Measurements from ENCODE around the gene ACP4. TPM values are rescaled to one million over a fixed set of nuclear protein-coding genes. Genes with fewer than 3 reads are reported as not detected.
A peak's percentile ranks its signal among the peaks of the same experiment; 100 is the strongest.

The ACP4 gene
- total and polyA plus RNA-seq, 2 experiments from 2014 or later: not detected

GRCh38 chr19:50820086-50820485 lies 29.9 kb downstream of the ACP4 start:
- Histone ChIP-seq H3K9me3 (ENCODE audit: low read depth) (no peaks in the 10 kb centered on the region), H3K27ac (peak overlapping the region; percentile 45), H3K36me3 (replicated peaks; ENCODE audit: insufficient read depth, low read depth) (no peaks in the 10 kb centered on the region), H4K20me1 (ENCODE audit: insufficient read depth, poor library complexity, severe bottlenecking) (no peaks in the 10 kb centered on the region), H3K4me1 (ENCODE audit: insufficient read depth) (peaks cover 10% of the 10 kb centered on the region), H3K27me3 (peaks cover 58% of the 10 kb centered on the region), H3K79me2 (no peaks in the 10 kb centered on the region), H3K4me3 (no peak overlapping the region), H3K9me2 (replicated peaks; ENCODE audit: insufficient read depth) (no peaks in the 10 kb centered on the region), H3K4me2 (peak overlapping the region; percentile 67), H2AFZ (no peak overlapping the region)
- no peak for TF ChIP-seq EZH2phosphoT487 (IDR thresholded peaks at IDR 0.05; ENCODE audit: low read depth, severe bottlenecking, unreplicated experiment)
- no peak for TF ChIP-seq EZH2 (IDR thresholded peaks at IDR 0.05; ENCODE audit: borderline replicate concordance)
- TF ChIP-seq CTCF (IDR thresholded peaks at IDR 0.05; ENCODE audit: poor library complexity): no peak
- WGBS (ENCODE audit: low lambda C conversion rate, missing lambda C conversion rate): 16% methylated on average over 15 of the region's 15 CpGs
- DNase-seq (ENCODE audit: low spot score): no peak

GRCh38 chr19:50820549-50821247 lies 30.5 kb downstream of the ACP4 start:
- peaks cover 53% of the 10 kb centered on the region for H3K27me3 ChIP-seq
- H2AFZ ChIP-seq: no peak overlapping the region
- H3K27ac ChIP-seq: peak overlapping the region; percentile 45
- WGBS (ENCODE audit: low lambda C conversion rate, missing lambda C conversion rate): 12% methylated on average over 12 of the region's 21 CpGs
- H3K4me1 ChIP-seq (ENCODE audit: insufficient read depth): peaks cover 10% of the 10 kb centered on the region
- no peaks in the 10 kb centered on the region for H3K9me2 ChIP-seq (replicated peaks; ENCODE audit: insufficient read depth)
- H3K4me2 ChIP-seq: peak overlapping the region; percentile 67
- TF ChIP-seq CTCF (IDR thresholded peaks at IDR 0.05; ENCODE audit: poor library complexity) (no peak), EZH2phosphoT487 (IDR thresholded peaks at IDR 0.05; ENCODE audit: low read depth, severe bottlenecking, unreplicated experiment) (no peak), EZH2 (IDR thresholded peaks at IDR 0.05; ENCODE audit: borderline replicate concordance) (no peak)
- no peaks in the 10 kb centered on the region for H3K9me3 ChIP-seq (ENCODE audit: low read depth)
- no peaks in the 10 kb centered on the region for H4K20me1 ChIP-seq (ENCODE audit: insufficient read depth, poor library complexity, severe bottlenecking)
- no peaks in the 10 kb centered on the region for H3K79me2 ChIP-seq
- peak; percentile 71 for DNase-seq (ENCODE audit: low spot score)
- no peak overlapping the region for H3K4me3 ChIP-seq
- no peaks in the 10 kb centered on the region for H3K36me3 ChIP-seq (replicated peaks; ENCODE audit: insufficient read depth, low read depth)

- WGBS (ENCODE audit: low lambda C conversion rate, missing lambda C conversion rate): 91% methylated on average over 4 of the region's 4 CpGs
- H2AFZ ChIP-seq: no peak overlapping the region
- no peaks in the 10 kb centered on the region for H3K79me2 ChIP-seq
- H3K4me1 ChIP-seq (ENCODE audit: insufficient read depth): peaks cover 10% of the 10 kb centered on the region
- H3K9me2 ChIP-seq (replicated peaks; ENCODE audit: insufficient read depth): no peaks in the 10 kb centered on the region
- H3K36me3 ChIP-seq (replicated peaks; ENCODE audit: insufficient read depth, low read depth): no peaks in the 10 kb centered on the region
- H3K9me3 ChIP-seq (ENCODE audit: low read depth): no peaks in the 10 kb centered on the region
- H4K20me1 ChIP-seq (ENCODE audit: insufficient read depth, poor library complexity, severe bottlenecking): no peaks in the 10 kb centered on the region
- no peak overlapping the region for H3K27ac ChIP-seq
- TF ChIP-seq CTCF (IDR thresholded peaks at IDR 0.05; ENCODE audit: poor library complexity): no peak
- TF ChIP-seq EZH2 (IDR thresholded peaks at IDR 0.05; ENCODE audit: borderline replicate concordance): no peak
- no peak for TF ChIP-seq EZH2phosphoT487 (IDR thresholded peaks at IDR 0.05; ENCODE audit: low read depth, severe bottlenecking, unreplicated experiment)
- no peak overlapping the region for H3K4me3 ChIP-seq
- DNase-seq (ENCODE audit: low spot score): no peak
- H3K27me3 ChIP-seq: peaks cover 48% of the 10 kb centered on the region
- peak overlapping the region; percentile 67 for H3K4me2 ChIP-seq
Observed at GRCh38 chr19:50821248-50821612, 31.0 kb downstream of the ACP4 start.

Data from hepatocyte (in vitro differentiated cells).